Measurements from ENCODE around the gene PDGFB.
A peak's percentile ranks its signal among the peaks of the same experiment; 100 is the strongest.

The PDGFB gene

DNA sequence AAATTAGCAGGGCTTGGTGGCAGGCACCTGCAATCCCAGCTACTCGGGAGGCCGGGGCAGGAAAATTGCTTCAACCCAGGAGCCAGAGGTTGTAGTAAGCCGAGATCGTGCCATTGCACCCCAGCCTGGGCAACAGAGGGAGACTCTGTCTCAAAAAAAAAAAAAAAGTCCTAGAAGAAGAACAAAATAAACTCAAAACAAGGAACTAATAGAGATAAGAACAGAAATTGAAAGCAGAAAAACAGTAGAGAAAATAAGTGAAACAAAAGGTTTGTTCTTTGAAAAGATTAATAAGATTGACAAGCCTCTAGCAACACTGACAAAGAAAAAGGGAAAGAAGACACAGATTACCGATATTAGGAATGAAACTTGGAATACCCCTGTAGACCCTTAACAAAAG lies 47.2 kb downstream of the PDGFB start:
- H3K4me1 Mint-ChIP-seq, result no peaks in the 10 kb centered on the region
- peaks cover under 1% of the 10 kb centered on the region for H3K27me3 Mint-ChIP-seq
- no peaks in the 10 kb centered on the region for H3K9me3 Mint-ChIP-seq
- no peak overlapping the region for H3K4me3 Mint-ChIP-seq
- DNase-seq, result no peak
- H3K27ac Mint-ChIP-seq, result no peak overlapping the region
- ATAC-seq, result no peak

DNA sequence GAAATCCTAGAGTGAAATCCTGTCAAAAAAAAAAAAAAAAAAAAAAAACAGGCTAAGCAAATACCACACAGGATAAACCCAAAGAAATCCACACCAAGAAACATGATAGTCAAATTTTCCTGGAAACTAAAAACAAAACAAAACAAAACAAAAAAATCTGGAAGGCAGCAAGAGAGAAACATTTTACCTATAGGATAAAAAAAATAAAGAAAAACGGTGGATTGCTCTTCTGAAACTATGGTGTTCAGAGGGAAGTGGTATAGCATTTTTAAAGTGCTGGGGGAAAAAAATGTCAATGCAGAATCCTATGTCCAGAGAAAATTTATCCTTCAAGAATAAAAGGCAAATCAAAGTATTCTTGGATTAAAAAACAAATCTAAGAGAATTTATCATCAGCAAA lies 50.7 kb downstream of the PDGFB start:
- ATAC-seq (no peak), DNase-seq (no peak)
- Mint-ChIP-seq H3K27me3 (no peaks in the 10 kb centered on the region), H3K27ac (peak overlapping the region in 1 of 2 donors; percentile 10), H3K9me3 (no peaks in the 10 kb centered on the region), H3K4me1 (no peaks in the 10 kb centered on the region), H3K4me3 (no peak overlapping the region)

DNA sequence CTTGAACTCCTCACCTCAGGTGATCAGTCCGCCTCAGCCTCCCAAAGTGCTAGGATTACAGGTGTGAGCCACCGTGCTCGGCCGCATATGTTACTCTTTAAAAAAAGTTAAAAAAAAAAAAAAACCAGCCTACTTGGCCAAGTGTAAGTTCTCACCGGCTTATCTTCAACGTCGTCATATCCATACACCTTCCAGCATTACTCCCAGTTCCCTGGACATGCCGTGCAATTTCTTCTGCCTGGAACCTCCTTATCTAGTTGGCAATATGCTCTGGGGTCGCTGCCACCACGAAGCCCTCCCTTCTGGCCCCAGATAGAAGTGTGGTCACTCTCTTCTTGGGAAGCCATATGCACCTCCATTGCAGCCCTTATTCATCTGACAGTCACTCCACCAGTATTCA lies 56.0 kb downstream of the PDGFB start:
- no peak for DNase-seq
- no peaks in the 10 kb centered on the region for H3K4me1 Mint-ChIP-seq
- no peak overlapping the region for H3K4me3 Mint-ChIP-seq
- H3K27me3 Mint-ChIP-seq, result no peaks in the 10 kb centered on the region
- no peaks in the 10 kb centered on the region for H3K9me3 Mint-ChIP-seq
- no peak overlapping the region for H3K27ac Mint-ChIP-seq
- no peak for ATAC-seq

DNA sequence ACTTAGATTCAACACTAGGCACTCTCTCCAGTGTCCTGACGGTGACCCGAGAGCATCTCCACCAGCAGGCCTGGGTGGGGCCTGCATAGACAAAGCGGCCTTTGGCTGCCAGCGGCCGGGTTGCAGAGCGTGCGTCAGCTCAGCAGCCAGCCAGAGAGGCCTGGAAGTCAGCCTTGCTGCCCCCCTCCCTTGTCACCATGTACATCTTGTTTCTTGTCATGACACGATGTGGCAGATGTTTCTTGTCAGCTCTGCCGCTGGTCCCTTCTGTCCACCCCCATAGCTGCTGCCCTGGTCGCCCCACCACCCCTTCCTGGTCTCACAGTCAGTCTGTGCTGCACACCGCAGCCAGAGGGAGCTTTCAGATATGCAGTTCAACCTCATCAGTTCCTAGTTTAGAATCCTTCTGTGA lies 59.2 kb downstream of the PDGFB start:
- Mint-ChIP-seq H3K27ac (no peak overlapping the region), H3K9me3 (peaks cover 0 to 10% of the 10 kb centered on the region in 2 donors), H3K4me1 (no peaks in the 10 kb centered on the region), H3K27me3 (no peaks in the 10 kb centered on the region), H3K4me3 (no peak overlapping the region)
- DNase-seq, result no peak
- no peak for ATAC-seq

DNA sequence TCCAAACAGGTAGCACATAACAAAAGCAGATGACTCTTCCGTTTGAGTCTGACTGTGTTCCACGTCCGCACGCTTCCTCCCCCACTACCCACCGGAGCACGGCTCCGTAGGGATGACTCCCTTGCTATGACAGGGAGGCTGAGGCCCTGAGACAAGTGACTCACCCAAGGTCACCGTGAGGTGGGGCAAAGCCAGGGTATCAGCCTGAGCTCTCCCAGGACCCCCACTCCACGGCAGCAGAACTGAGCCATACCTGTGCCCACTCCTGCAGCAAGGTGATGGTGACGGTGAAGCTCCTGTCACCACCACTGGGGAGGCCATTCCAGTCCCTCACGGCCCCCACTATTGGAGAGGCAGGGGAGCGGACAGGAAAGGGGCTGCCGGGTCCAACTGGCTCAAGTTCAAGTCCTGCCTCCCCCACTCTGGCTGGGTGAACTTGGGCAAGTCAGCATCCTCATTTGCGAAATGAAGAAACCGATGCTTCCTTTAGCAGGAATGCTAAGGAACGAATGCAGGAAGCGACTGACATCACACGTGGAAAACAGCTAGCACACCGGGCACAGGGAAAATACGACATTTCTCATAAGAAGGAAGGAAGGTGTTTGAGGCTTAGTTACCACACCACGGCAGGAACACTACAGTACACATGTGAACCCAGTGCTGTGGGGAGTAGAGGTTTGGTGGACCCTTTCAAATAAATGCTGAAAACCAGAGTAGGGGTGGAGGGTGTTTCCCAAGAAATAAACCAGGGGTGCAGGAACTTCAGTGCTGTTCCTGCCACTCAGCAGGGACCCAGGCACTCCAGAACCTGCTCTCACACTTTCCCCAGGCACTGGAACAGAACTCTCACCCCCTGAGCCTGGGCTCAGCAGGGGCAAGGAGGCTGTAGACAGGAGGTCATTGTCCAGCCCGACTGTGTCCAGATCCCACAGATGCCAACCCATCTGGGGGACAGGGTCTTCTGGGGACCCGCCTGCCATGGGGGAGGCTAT lies 59.9 kb downstream of the PDGFB start:
- DNase-seq, result no peak
- Mint-ChIP-seq H3K9me3 (peaks cover 0 to 10% of the 10 kb centered on the region in 2 donors), H3K27ac (no peak overlapping the region), H3K27me3 (no peaks in the 10 kb centered on the region), H3K4me3 (no peak overlapping the region), H3K4me1 (no peaks in the 10 kb centered on the region)
- ATAC-seq, result no peak

DNA sequence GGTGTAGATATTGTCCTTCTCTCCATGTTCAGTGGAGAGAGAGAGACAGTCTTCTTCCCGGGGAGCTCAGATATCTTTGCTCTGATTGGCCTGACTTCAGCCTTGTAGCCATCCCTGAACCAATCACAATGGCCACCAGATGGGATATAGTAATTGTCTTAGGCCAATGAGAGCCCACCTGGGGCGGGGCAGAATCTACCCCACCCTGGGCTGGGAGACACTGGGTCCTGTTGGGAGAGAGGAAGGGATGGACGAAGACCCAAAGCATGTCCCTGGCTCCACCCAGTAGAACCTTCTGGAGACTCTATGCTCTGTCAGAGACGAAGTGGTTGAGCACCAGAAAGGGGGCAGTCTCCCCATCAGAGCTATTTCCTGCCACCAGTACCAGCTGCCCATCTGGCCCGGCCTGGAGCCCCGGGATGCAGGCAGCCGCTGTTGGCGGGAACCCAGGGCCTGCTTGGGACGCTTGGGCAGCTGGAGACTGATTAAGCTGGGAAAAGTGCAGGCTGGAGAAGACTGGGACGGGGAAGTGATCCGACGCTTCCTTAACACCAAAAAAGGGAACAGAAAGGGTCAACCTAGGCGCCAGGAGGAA lies 60.7 kb downstream of the PDGFB start:
- no peaks in the 10 kb centered on the region for H3K27me3 Mint-ChIP-seq
- peaks cover 0 to 10% of the 10 kb centered on the region in 2 donors for H3K9me3 Mint-ChIP-seq
- H3K4me1 Mint-ChIP-seq, result no peaks in the 10 kb centered on the region
- H3K27ac Mint-ChIP-seq, result no peak overlapping the region
- ATAC-seq (no peak), DNase-seq (no peak)
- no peak overlapping the region for H3K4me3 Mint-ChIP-seq

DNA sequence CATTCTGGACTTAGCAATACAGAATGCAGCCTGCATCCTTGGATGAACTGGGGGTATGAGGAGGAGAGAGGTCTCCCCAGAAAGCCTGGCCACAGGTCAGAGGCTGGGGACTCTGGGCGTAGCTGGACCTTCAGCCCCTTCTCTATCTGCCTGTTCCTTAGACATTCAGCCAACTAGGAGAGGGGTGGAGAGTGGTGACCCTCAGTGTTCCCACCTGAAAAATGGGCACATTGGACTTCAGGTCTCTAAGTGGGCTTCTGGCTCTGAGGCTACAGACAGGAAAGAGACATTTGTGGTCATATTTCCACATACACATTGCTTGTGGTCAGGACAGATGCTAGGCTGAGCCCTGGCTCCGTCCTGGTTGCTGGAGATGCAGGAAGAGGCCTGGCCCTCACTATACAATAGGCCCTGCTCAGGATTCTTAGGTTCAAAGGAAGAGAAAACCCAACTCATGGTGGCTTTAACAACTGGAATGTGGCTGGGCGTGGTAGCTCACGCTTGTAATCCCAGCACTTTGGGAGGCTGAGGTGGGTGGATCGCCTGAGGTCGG lies 62.2 kb downstream of the PDGFB start:
- ATAC-seq (no peak), DNase-seq (no peak)
- Mint-ChIP-seq H3K9me3 (peaks cover 0 to 10% of the 10 kb centered on the region in 2 donors), H3K4me3 (no peak overlapping the region), H3K27me3 (no peaks in the 10 kb centered on the region), H3K27ac (peak overlapping the region in 1 of 2 donors; percentile 37), H3K4me1 (peaks cover 8% of the 10 kb centered on the region)

DNA sequence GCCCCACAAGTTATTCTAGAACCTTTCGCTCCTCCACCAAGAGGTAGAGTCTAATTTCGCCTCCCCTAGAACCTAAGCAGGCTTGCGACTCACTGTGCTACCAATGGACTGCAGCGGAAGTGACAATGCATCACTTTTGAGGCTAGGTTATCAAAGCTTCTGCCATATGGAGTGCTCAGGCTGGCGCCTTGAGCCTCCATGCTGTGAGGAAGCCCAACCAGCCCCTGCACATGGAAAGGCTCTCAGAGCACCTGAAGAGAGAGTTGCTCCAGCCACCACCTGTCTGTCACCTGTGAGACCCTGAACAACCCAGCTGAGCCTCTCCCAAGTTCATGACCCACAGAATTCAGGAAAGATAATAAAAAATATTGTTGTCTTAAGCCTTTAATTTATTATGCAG lies 63.0 kb downstream of the PDGFB start:
- ATAC-seq, result no peak
- H3K27me3 Mint-ChIP-seq, result no peaks in the 10 kb centered on the region
- no peak for DNase-seq
- H3K4me1 Mint-ChIP-seq, result peaks cover 13% of the 10 kb centered on the region
- H3K27ac Mint-ChIP-seq, result no peak overlapping the region
- no peak overlapping the region for H3K4me3 Mint-ChIP-seq
- peaks cover 0 to 10% of the 10 kb centered on the region in 2 donors for H3K9me3 Mint-ChIP-seq

DNA sequence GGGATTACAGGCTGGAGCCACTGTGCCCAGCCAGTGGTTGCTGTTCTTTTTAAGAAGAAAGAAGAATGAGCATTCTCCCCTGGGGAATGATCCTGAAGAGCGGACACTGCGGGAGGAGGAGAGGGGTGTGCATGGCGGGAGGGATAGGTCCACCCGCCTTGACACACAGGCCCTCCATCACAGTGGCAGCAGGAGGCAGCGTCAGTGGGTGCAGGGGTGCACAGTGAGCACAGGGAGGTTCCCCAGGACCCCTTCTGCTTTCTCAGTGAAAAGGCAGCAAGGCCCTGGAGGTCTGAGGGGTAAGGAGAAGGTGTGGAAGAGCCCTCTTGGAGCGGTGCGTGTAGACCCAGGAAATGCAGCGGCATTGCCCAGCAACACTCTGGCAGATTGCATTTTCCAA lies 63.4 kb downstream of the PDGFB start:
- no peaks in the 10 kb centered on the region for H3K27me3 Mint-ChIP-seq
- H3K9me3 Mint-ChIP-seq, result peaks cover 0 to 10% of the 10 kb centered on the region in 2 donors
- DNase-seq, result no peak
- H3K4me3 Mint-ChIP-seq, result no peak overlapping the region
- H3K27ac Mint-ChIP-seq, result no peak overlapping the region
- H3K4me1 Mint-ChIP-seq, result peaks cover 13% of the 10 kb centered on the region
- ATAC-seq, result no peak

DNA sequence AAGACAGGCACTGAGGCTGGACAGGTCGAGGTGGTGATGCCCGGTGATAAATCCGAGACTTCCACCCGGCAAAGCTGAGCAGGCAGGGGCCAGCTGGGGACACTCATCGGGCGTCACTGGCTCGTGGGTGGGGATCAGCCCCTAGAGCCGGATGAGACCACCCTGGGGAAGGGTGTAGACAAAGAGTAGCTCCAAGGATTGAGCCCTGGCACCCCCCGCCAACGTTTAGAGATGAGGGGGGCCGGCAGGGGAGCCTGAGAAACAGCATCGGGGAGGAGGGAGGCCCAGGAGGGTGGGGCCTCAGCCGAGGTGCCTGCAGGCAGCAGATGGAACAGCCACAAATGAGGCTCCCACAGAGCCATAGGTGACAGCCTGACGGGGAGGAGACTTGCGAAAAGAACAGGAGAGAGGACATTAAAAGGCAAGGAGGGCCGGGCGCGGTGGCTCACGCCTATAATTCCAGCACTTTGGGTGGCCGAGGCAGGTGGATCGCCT lies 64.9 kb downstream of the PDGFB start:
- DNase-seq (no peak), ATAC-seq (no peak)
- H3K4me3 Mint-ChIP-seq, result no peak overlapping the region
- peaks cover 0 to 10% of the 10 kb centered on the region in 2 donors for H3K9me3 Mint-ChIP-seq
- peak overlapping the region; percentile 49 to 84 for H3K27ac Mint-ChIP-seq
- peaks cover 21% of the 10 kb centered on the region for H3K4me1 Mint-ChIP-seq
- no peaks in the 10 kb centered on the region for H3K27me3 Mint-ChIP-seq

DNA sequence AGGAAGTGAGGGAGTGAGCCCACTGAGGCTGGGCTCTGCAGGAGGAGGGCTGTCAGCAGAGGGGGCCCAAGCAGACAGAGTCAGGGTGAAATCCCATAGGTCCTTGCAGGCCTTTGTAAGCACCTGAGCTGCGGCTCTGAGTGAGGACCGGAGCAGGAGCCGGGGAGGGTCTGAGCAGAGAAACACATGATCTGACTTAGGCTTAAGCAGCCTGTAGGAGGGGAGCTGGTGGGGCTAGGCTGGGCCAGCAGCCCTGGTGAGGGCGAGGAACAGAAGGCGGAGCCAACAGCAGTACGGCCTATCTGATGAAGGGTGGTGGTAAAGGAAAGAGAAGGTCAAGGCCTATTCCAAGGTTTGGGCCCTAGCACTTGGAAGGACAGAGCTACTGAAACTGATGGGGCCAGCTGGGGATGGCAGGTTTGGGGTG lies 65.4 kb downstream of the PDGFB start:
- peak overlapping the region; percentile 49 to 84 for H3K27ac Mint-ChIP-seq
- peaks cover 26% of the 10 kb centered on the region for H3K4me1 Mint-ChIP-seq
- ATAC-seq (no peak), DNase-seq (no peak)
- H3K4me3 Mint-ChIP-seq, result no peak overlapping the region
- H3K9me3 Mint-ChIP-seq, result peaks cover 0 to 10% of the 10 kb centered on the region in 2 donors
- H3K27me3 Mint-ChIP-seq, result no peaks in the 10 kb centered on the region

DNA sequence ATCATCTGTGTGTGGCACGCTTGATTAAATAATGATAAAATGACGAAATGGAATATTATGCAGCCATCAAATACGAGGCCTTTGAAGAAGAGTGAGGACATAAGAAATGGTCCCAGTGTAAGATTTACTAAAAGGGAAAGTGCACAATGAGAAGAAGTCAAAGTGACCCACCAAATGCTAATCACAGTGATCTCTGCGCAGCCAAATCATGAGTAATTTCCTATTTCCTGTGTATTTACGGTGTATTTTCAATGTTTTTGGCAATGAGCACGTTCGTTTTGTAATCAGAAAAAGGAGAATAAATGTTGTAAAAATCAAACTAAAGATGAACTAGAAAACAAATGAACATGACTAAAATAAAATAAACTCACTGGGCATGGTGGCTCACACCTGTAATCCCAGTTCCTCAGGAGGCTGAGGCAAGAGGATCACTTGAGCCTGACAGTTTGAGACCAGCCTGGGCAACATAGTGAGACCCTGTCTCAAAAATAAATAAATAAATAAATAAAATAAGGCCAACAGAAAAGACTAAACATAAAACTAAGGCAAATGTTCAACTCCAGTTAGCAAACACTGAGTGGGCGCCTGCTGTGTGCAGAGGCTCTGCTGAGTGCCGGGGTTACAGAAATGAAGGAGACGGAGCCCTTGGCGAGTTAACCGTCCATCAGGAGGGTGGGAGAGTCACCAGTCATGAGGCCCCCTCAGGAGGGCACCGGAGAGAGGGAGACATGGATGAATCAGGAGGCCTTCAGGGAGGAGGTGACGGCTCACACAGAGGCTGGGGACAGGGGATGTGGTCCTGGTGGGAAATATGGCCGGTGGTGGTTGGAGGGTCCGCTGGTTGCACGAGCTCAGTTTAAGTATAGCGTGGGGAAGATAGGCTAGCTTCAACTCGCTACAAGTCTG lies 66.3 kb downstream of the PDGFB start:
- H3K27ac Mint-ChIP-seq, result peak overlapping the region; percentile 42 to 89
- H3K9me3 Mint-ChIP-seq, result peaks cover 0 to 10% of the 10 kb centered on the region in 2 donors
- H3K4me1 Mint-ChIP-seq, result peaks cover 35% of the 10 kb centered on the region
- H3K27me3 Mint-ChIP-seq, result no peaks in the 10 kb centered on the region
- ATAC-seq (no peak), DNase-seq (no peak)
- no peak overlapping the region for H3K4me3 Mint-ChIP-seq

DNA sequence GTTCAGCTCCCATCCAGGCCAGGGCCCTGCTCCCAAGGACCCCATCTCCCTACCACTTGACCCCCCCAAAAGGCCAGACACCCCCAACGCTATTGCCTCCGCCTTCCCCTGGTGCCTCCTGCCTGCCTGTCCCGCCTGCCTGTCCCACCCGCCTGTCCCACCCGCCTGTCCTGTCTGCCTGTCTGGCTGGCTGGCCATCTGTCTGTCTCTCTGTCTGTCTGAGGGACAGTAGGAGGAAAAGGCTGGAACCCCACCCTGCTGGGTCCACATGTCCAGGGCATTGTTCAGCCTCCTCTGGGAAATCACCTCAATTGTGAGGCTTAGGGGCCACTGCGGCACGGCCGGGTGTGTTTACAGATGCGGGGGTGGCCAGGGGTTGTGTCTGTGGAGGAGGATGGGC lies 67.0 kb downstream of the PDGFB start:
- Mint-ChIP-seq H3K4me1 (peaks cover 42% of the 10 kb centered on the region), H3K27ac (no peak overlapping the region), H3K27me3 (no peaks in the 10 kb centered on the region), H3K4me3 (no peak overlapping the region), H3K9me3 (peaks cover 0 to 10% of the 10 kb centered on the region in 2 donors)
- ATAC-seq (no peak), DNase-seq (no peak)

DNA sequence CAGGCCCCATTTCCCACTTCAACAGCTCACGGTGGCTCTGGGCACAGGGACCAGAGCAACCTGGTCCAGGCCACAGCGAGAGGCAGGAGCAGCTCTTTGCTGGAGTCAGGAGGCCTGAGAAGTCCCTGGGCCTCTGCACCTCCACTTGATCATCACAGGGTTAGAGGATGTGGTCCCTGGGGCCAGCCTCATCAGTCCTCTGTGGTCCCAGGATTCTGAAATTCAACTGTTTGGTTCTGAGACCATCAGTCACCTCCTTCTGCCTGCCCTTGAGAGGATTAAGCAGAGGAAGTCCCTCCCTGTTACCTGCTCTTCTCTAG lies 67.4 kb downstream of the PDGFB start:
- H3K9me3 Mint-ChIP-seq, result peaks cover 0 to 10% of the 10 kb centered on the region in 2 donors
- ATAC-seq, result peak; percentile 43
- no peak for DNase-seq
- H3K4me3 Mint-ChIP-seq, result no peak overlapping the region
- peaks cover 44% of the 10 kb centered on the region for H3K4me1 Mint-ChIP-seq
- no peaks in the 10 kb centered on the region for H3K27me3 Mint-ChIP-seq
- H3K27ac Mint-ChIP-seq, result no peak overlapping the region
